Hepatocyte (in vitro differentiated cells): ENCODE results near the gene TSPAN9.

Experiments
- CTCF ChIP-seq: fragments of 200-600 bp; sonication (generic); IDR thresholded peaks from 2 replicates; pipeline ENCODE4 v1.5.1; 2016; ENCODE audit warnings: antibody characterized with exemption, mild to moderate bottlenecking; ENCODE audit not compliant: poor library complexity
- EZH2 ChIP-seq: fragments of 200-600 bp; sonication (generic); IDR thresholded peaks from 2 replicates; pipeline ENCODE4 v1.6.1; 2016; ENCODE audit warnings: antibody characterized with exemption, mild to moderate bottlenecking, borderline replicate concordance
- EZH2phosphoT487 ChIP-seq: fragments of 200-600 bp; sonication (generic); IDR thresholded peaks from one replicate; pipeline ENCODE4 v1.6.1; 2018; ENCODE audit warnings: antibody characterized with exemption, mild to moderate bottlenecking, low read depth, moderate library complexity; ENCODE audit not compliant: unreplicated experiment, severe bottlenecking

GRCh38 chr12:3144495-3144894 lies 67.3 kb downstream of the TSPAN9 start:
- TF ChIP-seq CTCF (no peak), EZH2phosphoT487 (no peak), EZH2 (no peak)
